Activated T-cell treated with anti-CD3 and anti-CD28 coated beads for 1 hour (primary cell): ENCODE data around the gene DNAAF8.

ENCODE experiments used
- DNase-seq: peaks from one replicate; pipeline ENCODE4 v3.0.0-alpha.2; 2020; ENCODE audit warnings: low read depth

The DNAAF8 gene

GRCh38 chr16:4752351-4753100 is 18.2 kb downstream of the DNAAF8 start:
- no peak for DNase-seq

GRCh38 chr16:4753227-4753626 is 18.9 kb downstream of the DNAAF8 start:
- DNase-seq: no peak

GRCh38 chr16:4754865-4755264 is 20.5 kb downstream of the DNAAF8 start:
- no peak for DNase-seq

GRCh38 chr16:4755687-4756086 is 21.4 kb downstream of the DNAAF8 start:
- DNase-seq: no peak

GRCh38 chr16:4760221-4760910 is 26.0 kb downstream of the DNAAF8 start:
- DNase-seq: no peak

- DNase-seq: no peak
These were observed 27.9 kb downstream of the DNAAF8 start for GRCh38 chr16:4762205-4762604.

GRCh38 chr16:4763791-4764190 is 29.5 kb downstream of the DNAAF8 start:
- no peak for DNase-seq

GRCh38 chr16:4765511-4766474 is 31.5 kb downstream of the DNAAF8 start:
- no peak for DNase-seq

GRCh38 chr16:4766875-4767628 is 32.7 kb downstream of the DNAAF8 start, which contains the start of gene ZNF500:
ZNF500 (minus strand) TSS chr16:4767162; CDS start chr16:4765978, 1,184 bp downstream.
- DNase-seq: peak; percentile 97

- DNase-seq: no peak
These were observed 33.7 kb downstream of the DNAAF8 start for GRCh38 chr16:4767872-4768548.

- peak; percentile 74 for DNase-seq
These were observed 34.4 kb downstream of the DNAAF8 start for GRCh38 chr16:4768549-4769305.

GRCh38 chr16:4769306-4769638 is 34.9 kb downstream of the DNAAF8 start:
- DNase-seq: no peak

- DNase-seq: no peak
These were observed 37.3 kb downstream of the DNAAF8 start for GRCh38 chr16:4771646-4772045.

GRCh38 chr16:4772351-4772750 is 38.0 kb downstream of the DNAAF8 start:
- DNase-seq: no peak

- no peak for DNase-seq
These were observed 40.7 kb downstream of the DNAAF8 start for GRCh38 chr16:4775005-4775404.

GRCh38 chr16:4776141-4776705 is 41.9 kb downstream of the DNAAF8 start:
- DNase-seq: no peak

GRCh38 chr16:4777339-4778049 is 43.2 kb downstream of the DNAAF8 start:
- no peak for DNase-seq

- no peak for DNase-seq
These were observed 43.7 kb downstream of the DNAAF8 start for GRCh38 chr16:4778050-4778392.

GRCh38 chr16:4780235-4780634 is 45.9 kb downstream of the DNAAF8 start:
- no peak for DNase-seq
